Immature natural killer cell (primary cell): ENCODE results near the gene ANKRD13B. TPM values are rescaled to one million over a fixed set of nuclear protein-coding genes. Genes with fewer than 3 reads are reported as not detected.
A peak's percentile ranks its signal among the peaks of the same experiment; 100 is the strongest.

ENCODE experiments used
- DNase-seq, 3 donors: peaks; one replicate each; pipeline ENCODE4 v3.0.0; 2022; ENCODE audit warnings: mixed read lengths in 1 of 3
- H3K27ac Mint-ChIP-seq, 6 donors: one replicate each; pipeline ENCODE4 v1.8.0; 2020; ENCODE audit warnings: mixed read lengths in 6 of 6, mild to moderate bottlenecking in 5 of 6, inconsistent platforms in 4 of 6, moderate library complexity in 3 of 6
- H3K27me3 Mint-ChIP-seq, 3 donors: one replicate each; pipeline ENCODE4 v1.8.0; 2020 to 2021; ENCODE audit warnings: low read depth in 3 of 3, mild to moderate bottlenecking in 3 of 3, mixed read lengths in 3 of 3, moderate library complexity in 3 of 3, inconsistent platforms in 1 of 3
- H3K36me3 Mint-ChIP-seq, 3 donors: one replicate each; pipeline ENCODE4 v1.8.0; 2020; ENCODE audit warnings: mixed read lengths in 3 of 3, inconsistent platforms in 2 of 3, mild to moderate bottlenecking in 2 of 3
- H3K4me1 Mint-ChIP-seq, 2 donors: one replicate each; pipeline ENCODE4 v1.8.0; 2020; ENCODE audit warnings: inconsistent platforms in 2 of 2, mild to moderate bottlenecking in 2 of 2, mixed read lengths in 2 of 2, moderate library complexity in 1 of 2
- H3K4me3 Mint-ChIP-seq, 5 donors: one replicate each; pipeline ENCODE4 v1.8.0; 2020; ENCODE audit warnings: mild to moderate bottlenecking in 5 of 5, mixed read lengths in 5 of 5, inconsistent platforms in 3 of 5, moderate library complexity in 3 of 5
- H3K9me3 Mint-ChIP-seq, 6 donors: one replicate each; pipeline ENCODE4 v1.8.0; 2020; ENCODE audit warnings: mild to moderate bottlenecking in 6 of 6, mixed read lengths in 6 of 6, inconsistent platforms in 4 of 6, moderate library complexity in 3 of 6
- polyA plus RNA-seq, 3 donors: library from polyadenylated mRNA; unstranded; fragments of 300-500 nt; fragmentation: Illumina TruSeq; gene quantifications; one replicate each; pipeline ENCODE4 v1.2.3, GENCODE V29; 2021

ANKRD13B gene
- polyA plus RNA-seq, 3 donors from 2014 or later, result 0.18 TPM; not detected in 2

- Mint-ChIP-seq H3K27ac (peak within 1 kb of the TSS; percentile 81 to 94 (median 91)), H3K27me3 (peaks cover 0 to 7% (median 5%) of the 10 kb centered on the region in 3 donors), H3K4me1 (peaks cover 70 to 71% of the 10 kb centered on the region in 2 donors), H3K4me3 (peak within 1 kb of the TSS; percentile 87 to 93 (median 89)), H3K36me3 (no peaks in the 10 kb centered on the region), H3K9me3 (no peaks in the 10 kb centered on the region)
- DNase-seq, result peak; percentile 84 to 87 (median 86)
Observed at GRCh38 chr17:29589524-29590410, 3.2 kb upstream of the ANKRD13B start, which contains the start of gene GIT1. Gene GIT1 (minus strand): TSS chr17:29589648. CDS start chr17:29589378, 270 bp downstream.

GRCh38 chr17:29590411-29591145 is 2.4 kb upstream of the ANKRD13B start:
- Mint-ChIP-seq H3K27ac (peak overlapping the region in 2 of 6 donors; percentile 87 to 93), H3K4me3 (peak overlapping the region; percentile 82 to 93 (median 85)), H3K9me3 (no peaks in the 10 kb centered on the region), H3K36me3 (no peaks in the 10 kb centered on the region), H3K4me1 (peaks cover 61 to 63% of the 10 kb centered on the region in 2 donors), H3K27me3 (peaks cover 0 to 7% (median 5%) of the 10 kb centered on the region in 3 donors)
- DNase-seq, result no peak

GRCh38 chr17:29591146-29591736 is 1.7 kb upstream of the ANKRD13B start:
- Mint-ChIP-seq H3K4me3 (peak overlapping the region; percentile 64 to 85 (median 70)), H3K9me3 (no peaks in the 10 kb centered on the region), H3K36me3 (no peaks in the 10 kb centered on the region), H3K27ac (peak overlapping the region in 1 of 6 donors; percentile 46), H3K4me1 (peaks cover 55 to 61% of the 10 kb centered on the region in 2 donors), H3K27me3 (peaks cover 0 to 7% (median 5%) of the 10 kb centered on the region in 3 donors)
- no peak for DNase-seq

- H3K27me3 Mint-ChIP-seq, result peaks cover 0 to 7% (median 5%) of the 10 kb centered on the region in 3 donors
- H3K4me1 Mint-ChIP-seq, result peaks cover 47 to 55% of the 10 kb centered on the region in 2 donors
- H3K4me3 Mint-ChIP-seq, result peak overlapping the region; percentile 64 to 85 (median 70)
- DNase-seq, result peak; percentile 73 to 74 (median 74)
- no peaks in the 10 kb centered on the region for H3K36me3 Mint-ChIP-seq
- no peaks in the 10 kb centered on the region for H3K9me3 Mint-ChIP-seq
- H3K27ac Mint-ChIP-seq, result peak overlapping the region in 2 of 6 donors; percentile 46 to 57
Observed at GRCh38 chr17:29591737-29592608, 959 bp upstream of the ANKRD13B start.

- Mint-ChIP-seq H3K36me3 (no peaks in the 10 kb centered on the region), H3K4me3 (peak overlapping the region; percentile 56 to 73 (median 67)), H3K4me1 (peaks cover 31 to 37% of the 10 kb centered on the region in 2 donors), H3K9me3 (no peaks in the 10 kb centered on the region), H3K27ac (no peak overlapping the region), H3K27me3 (peaks cover 0 to 4% (median 1%) of the 10 kb centered on the region in 3 donors)
- no peak for DNase-seq
Observed at GRCh38 chr17:29593591-29594518, 923 bp downstream of the ANKRD13B start.

GRCh38 chr17:29594519-29595090 is 1.7 kb downstream of the ANKRD13B start:
- no peaks in the 10 kb centered on the region for H3K9me3 Mint-ChIP-seq
- no peaks in the 10 kb centered on the region for H3K36me3 Mint-ChIP-seq
- H3K27me3 Mint-ChIP-seq, result peaks cover 0 to 3% (median 1%) of the 10 kb centered on the region in 3 donors
- no peak for DNase-seq
- peak overlapping the region; percentile 56 to 73 (median 67) for H3K4me3 Mint-ChIP-seq
- H3K4me1 Mint-ChIP-seq, result peaks cover 31 to 37% of the 10 kb centered on the region in 2 donors
- no peak overlapping the region for H3K27ac Mint-ChIP-seq

GRCh38 chr17:29595107-29595942 is 2.4 kb downstream of the ANKRD13B start:
- DNase-seq, result no peak
- no peak overlapping the region for H3K27ac Mint-ChIP-seq
- H3K9me3 Mint-ChIP-seq, result no peaks in the 10 kb centered on the region
- no peaks in the 10 kb centered on the region for H3K36me3 Mint-ChIP-seq
- H3K4me1 Mint-ChIP-seq, result peaks cover 24 to 31% of the 10 kb centered on the region in 2 donors
- peak overlapping the region; percentile 20 to 67 (median 61) for H3K4me3 Mint-ChIP-seq
- peaks cover 0 to 3% (median 1%) of the 10 kb centered on the region in 3 donors for H3K27me3 Mint-ChIP-seq

GRCh38 chr17:29595943-29596774 is 3.2 kb downstream of the ANKRD13B start:
- H3K27ac Mint-ChIP-seq, result no peak overlapping the region
- no peaks in the 10 kb centered on the region for H3K9me3 Mint-ChIP-seq
- peaks cover 0 to 3% (median 1%) of the 10 kb centered on the region in 3 donors for H3K27me3 Mint-ChIP-seq
- peaks cover 16 to 23% of the 10 kb centered on the region in 2 donors for H3K4me1 Mint-ChIP-seq
- no peaks in the 10 kb centered on the region for H3K36me3 Mint-ChIP-seq
- DNase-seq, result no peak
- no peak overlapping the region for H3K4me3 Mint-ChIP-seq

GRCh38 chr17:29596811-29597210 is 3.9 kb downstream of the ANKRD13B start:
- Mint-ChIP-seq H3K27me3 (peaks cover 0 to 1% (median 0%) of the 10 kb centered on the region in 3 donors), H3K4me3 (no peak overlapping the region), H3K36me3 (no peaks in the 10 kb centered on the region), H3K4me1 (peaks cover 9 to 16% of the 10 kb centered on the region in 2 donors), H3K27ac (no peak overlapping the region), H3K9me3 (no peaks in the 10 kb centered on the region)
- no peak for DNase-seq

- Mint-ChIP-seq H3K4me1 (peaks cover 2 to 9% of the 10 kb centered on the region in 2 donors), H3K27ac (no peak overlapping the region), H3K9me3 (no peaks in the 10 kb centered on the region), H3K4me3 (no peak overlapping the region), H3K36me3 (no peaks in the 10 kb centered on the region), H3K27me3 (peaks cover 0 to 1% (median 0%) of the 10 kb centered on the region in 3 donors)
- DNase-seq, result no peak
Observed at GRCh38 chr17:29597361-29598172, 4.6 kb downstream of the ANKRD13B start.
